Adrenal gland (tissue), 19 donors: ENCODE data around the gene CLIC4. TPM values are rescaled to one million over a fixed set of nuclear protein-coding genes. Genes with fewer than 3 reads are reported as not detected.
"Not testable (repeated sequence)": the region's sequence is repeated elsewhere in the genome, so short reads cannot be mapped to it uniquely, and the experiment has no call there.

Source experiments
- DNase-seq, 7 donors: peaks; one replicate each; pipeline ENCODE4 v3.0.0-alpha.2; 2019 to 2020
- H3K27ac ChIP-seq, 5 donors: fragments of 200-600 bp; sonication (generic) in 4 of 5; 1 replicate in 3 of 5; 2 replicates in 2 of 5; pipeline versions ENCODE4 v1.5.1 to v1.8.0; 2016 to 2020; ENCODE audit warnings: mild to moderate bottlenecking in 1 of 5
- H3K27me3 ChIP-seq: fragments of 200-600 bp; 2 replicates; pipeline ENCODE4 v1.8.0; 2021
- H3K36me3 ChIP-seq, 2 donors: fragments of 200-600 bp; replicated peaks in 1 of 2; 1 replicate in 1 of 2; 2 replicates in 1 of 2; pipeline versions ENCODE4 v1.5.1 to v1.8.0; 2018 to 2022
- H3K4me1 ChIP-seq, 2 donors: fragments of 200-600 bp; replicated peaks in 1 of 2; 1 replicate in 1 of 2; 2 replicates in 1 of 2; pipeline versions ENCODE4 v1.5.1 to v1.8.0; 2018 to 2021
- H3K4me3 ChIP-seq, 4 donors: fragments of 200-600 bp; sonication (generic) in 3 of 4; one replicate each; pipeline ENCODE4 v1.5.1; 2016 to 2018
- H3K9me3 ChIP-seq, 3 donors: fragments of 200-600 bp; sonication (generic) in 1 of 3; replicated peaks in 1 of 3; 1 replicate in 2 of 3; 2 replicates in 1 of 3; pipeline versions ENCODE4 v1.5.1 to v1.8.0; 2016 to 2021
- POLR2A ChIP-seq, 2 donors: fragments of 450-650 bp; IDR thresholded peaks; one replicate each; pipeline ENCODE4 v1.6.1; 2017; ENCODE audit warnings: antibody characterized with exemption in 2 of 2, mild to moderate bottlenecking in 2 of 2, moderate library complexity in 1 of 2
- WGBS, 4 donors: extraction: QIAGEN DNeasy Blood & Tissue Kit in 2 of 4; methylation state at CpG; one replicate each; pipeline versions ENCODE4 v1.1.5 to v1.1.7; 2013 to 2017; 5-methylcytosine and 5-hydroxymethylcytosine counted together
- intact Hi-C, 2 donors: fragments of 100-400 bp; cut with DNase I; formaldehyde crosslinking; loops; one replicate each; pipeline versions ENCODE4 v1.14.1 to v1.15.0; 2022 to 2023
- long read RNA-seq, 10 donors: library from polyadenylated mRNA in 3 of 10; unstranded in 2 of 10; stranded (forward) in 1 of 10; transcript quantifications; one replicate each; pipeline ENCODE4 v2.0.0 and lab custom pipeline, GENCODE V29; 2021 to 2026
- polyA plus RNA-seq, 3 donors: library from polyadenylated mRNA; stranded (reverse); fragments of 200-250 nt in 2 of 3; fragments of 350-450 nt in 1 of 3; fragmentation: Illumina TruSeq in 1 of 3; extraction: RNeasy Lipid Tissue Mini Kit (QIAGEN cat#74804) in 1 of 3; gene quantifications; one replicate each; pipeline ENCODE4 v1.2.3, GENCODE V29; 2013 to 2014
- total RNA-seq, 9 donors: library from RNA; depleted of rRNA in 4 of 9; stranded (reverse); fragments of >200 nt in 4 of 9; fragments of 120-200 nt in 1 of 9; fragmentation: NEBNext Ultra II Directional in 1 of 9; extraction: Animal tissue kit (Norgen Biotek cat#: 25700) in 1 of 9; gene quantifications; one replicate each; pipeline versions ENCODE4 v1.1.0 to v1.2.4, GENCODE V29; 2013 to 2023
- TF ChIP-seq, protein P1 (sequence below), 6 experiments: fragments of 450-650 bp in 4 of 6; fragments of 200-600 bp in 2 of 6; sonication (generic) in 1 of 6; IDR thresholded peaks; 1 replicate in 5 of 6; 2 replicates in 1 of 6; pipeline versions ENCODE4 v1.5.1 to v1.8.0; 2016 to 2021; ENCODE audit warnings: antibody characterized with exemption in 6 of 6, mild to moderate bottlenecking in 2 of 6, moderate library complexity in 1 of 6
- donor health status: healthy with polysubstance abuse.
- donor health status: Bipolar disorder and iron deficiency.
- donor health status: DM: yes; HTN: yes; CAD: no.
- donor health status: DM: no; HTN: no; CAD: no.
- donor health status: DM: no; HTN: no; CAD: no.
- donor health status: DM: yes; HTN: yes; CAD: no.

Gene CLIC4
- 100 to 1,000 TPM in 6 of 9 donors, 10 to 100 TPM in 3; 26.8 to 166 (median 117) TPM for total RNA-seq
- 100 to 1,000 TPM in 1 of 3 donors, 10 to 100 TPM in 2; 27.5 to 108 (median 32.4) TPM for polyA plus RNA-seq
- long read RNA-seq, donor 1, full-length matches to known transcripts: 5 of 5 reads
- long read RNA-seq, donor 1, partial matches to known transcripts: 0 of 5 reads
- long read RNA-seq, donor 1, other reads (novel, unspliced or antisense): 0 of 5 reads
- long read RNA-seq, donor 2, full-length matches to known transcripts: 6 of 6 reads
- long read RNA-seq, donor 2, partial matches to known transcripts: 0 of 6 reads
- long read RNA-seq, donor 2, other reads (novel, unspliced or antisense): 0 of 6 reads
- long read RNA-seq, donor 3, full-length matches to known transcripts: 19 of 19 reads
- long read RNA-seq, donor 3, partial matches to known transcripts: 0 of 19 reads
- long read RNA-seq, donor 3, other reads (novel, unspliced or antisense): 0 of 19 reads
- long read RNA-seq, donor 4, full-length matches to known transcripts: 9 of 11 reads
- long read RNA-seq, donor 4, partial matches to known transcripts: 1 of 11 reads
- long read RNA-seq, donor 4, other reads (novel, unspliced or antisense): 1 of 11 reads
- long read RNA-seq, donor 5, full-length matches to known transcripts: 110 of 119 reads
- long read RNA-seq, donor 5, partial matches to known transcripts: 1 of 119 reads
- long read RNA-seq, donor 5, other reads (novel, unspliced or antisense): 8 of 119 reads
- long read RNA-seq, donor 6, full-length matches to known transcripts: 13 of 18 reads
- long read RNA-seq, donor 6, partial matches to known transcripts: 3 of 18 reads
- long read RNA-seq, donor 6, other reads (novel, unspliced or antisense): 2 of 18 reads
- long read RNA-seq, donor 7, full-length matches to known transcripts: 4 of 4 reads
- long read RNA-seq, donor 7, partial matches to known transcripts: 0 of 4 reads
- long read RNA-seq, donor 7, other reads (novel, unspliced or antisense): 0 of 4 reads
- long read RNA-seq, donor 8, full-length matches to known transcripts: 16 of 26 reads
- long read RNA-seq, donor 8, partial matches to known transcripts: 10 of 26 reads
- long read RNA-seq, donor 8, other reads (novel, unspliced or antisense): 0 of 26 reads
- long read RNA-seq, donor 9, full-length matches to known transcripts: 4 of 4 reads
- long read RNA-seq, donor 9, partial matches to known transcripts: 0 of 4 reads
- long read RNA-seq, donor 9, other reads (novel, unspliced or antisense): 0 of 4 reads
- long read RNA-seq, donor 10, full-length matches to known transcripts: 7 of 7 reads
- long read RNA-seq, donor 10, partial matches to known transcripts: 0 of 7 reads
- long read RNA-seq, donor 10, other reads (novel, unspliced or antisense): 0 of 7 reads

DNA sequence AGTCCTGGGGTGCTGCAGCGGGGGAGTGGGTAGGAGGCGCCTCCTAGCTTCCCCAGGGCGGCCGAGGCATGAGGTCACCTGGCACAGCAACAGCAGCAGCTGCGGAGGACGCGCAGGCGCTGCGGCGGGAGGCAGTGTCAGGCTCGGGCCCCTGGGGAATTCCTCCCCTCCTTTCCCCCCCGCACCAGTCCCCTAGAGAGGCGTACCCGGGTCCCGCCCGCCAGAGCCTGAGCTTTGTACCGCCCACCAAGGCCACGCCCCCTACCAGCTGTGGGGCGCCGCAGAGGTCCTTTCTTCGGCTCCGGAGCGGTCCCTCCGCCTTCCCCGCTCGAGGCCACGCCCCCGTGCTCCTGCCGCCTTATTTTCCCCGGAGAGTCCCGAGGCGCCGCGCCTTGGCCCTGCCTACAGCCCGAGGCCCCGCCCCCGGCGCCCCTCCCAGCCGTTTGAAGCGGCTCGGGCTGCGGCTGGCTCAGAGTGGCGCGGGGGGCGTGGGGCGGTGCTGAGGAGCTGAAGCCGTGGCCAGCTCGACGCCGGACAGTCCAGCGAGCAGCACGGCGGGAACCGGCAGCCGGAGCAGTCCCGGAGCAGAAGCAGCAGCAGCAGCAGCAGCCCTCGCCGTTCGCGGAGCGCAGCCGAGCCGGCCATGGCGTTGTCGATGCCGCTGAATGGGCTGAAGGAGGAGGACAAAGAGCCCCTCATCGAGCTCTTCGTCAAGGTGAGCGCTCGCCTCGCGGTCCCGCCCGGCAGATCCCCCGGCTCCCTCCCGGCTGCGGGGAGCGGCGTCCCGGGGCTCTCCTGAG lies at the start of gene CLIC4:
Gene CLIC4 (plus strand): TSS at position 537 of the 800 bp plus-strand sequence. CDS start 107 bp downstream, at position 644.
- Histone ChIP-seq H3K4me1 (peaks cover 0 to 23% of the 10 kb centered on the region in 2 donors), H3K36me3 (no peaks in the 10 kb centered on the region), H3K4me3 (peak within 1 kb of the TSS; percentile 2 to 100 (median 42)), H3K27ac (peak within 1 kb of the TSS in 4 of 5 donors; percentile 90 to 96 (median 92)), H3K27me3 (no peaks in the 10 kb centered on the region), H3K9me3 (no peaks in the 10 kb centered on the region)
- DNase-seq: peak; percentile 100
- intact Hi-C loops: no loop called here
- WGBS, 4 donors: 0% methylated on average over 1 to 80 of the region's 80 CpGs
- TF ChIP-seq, protein P1, sequence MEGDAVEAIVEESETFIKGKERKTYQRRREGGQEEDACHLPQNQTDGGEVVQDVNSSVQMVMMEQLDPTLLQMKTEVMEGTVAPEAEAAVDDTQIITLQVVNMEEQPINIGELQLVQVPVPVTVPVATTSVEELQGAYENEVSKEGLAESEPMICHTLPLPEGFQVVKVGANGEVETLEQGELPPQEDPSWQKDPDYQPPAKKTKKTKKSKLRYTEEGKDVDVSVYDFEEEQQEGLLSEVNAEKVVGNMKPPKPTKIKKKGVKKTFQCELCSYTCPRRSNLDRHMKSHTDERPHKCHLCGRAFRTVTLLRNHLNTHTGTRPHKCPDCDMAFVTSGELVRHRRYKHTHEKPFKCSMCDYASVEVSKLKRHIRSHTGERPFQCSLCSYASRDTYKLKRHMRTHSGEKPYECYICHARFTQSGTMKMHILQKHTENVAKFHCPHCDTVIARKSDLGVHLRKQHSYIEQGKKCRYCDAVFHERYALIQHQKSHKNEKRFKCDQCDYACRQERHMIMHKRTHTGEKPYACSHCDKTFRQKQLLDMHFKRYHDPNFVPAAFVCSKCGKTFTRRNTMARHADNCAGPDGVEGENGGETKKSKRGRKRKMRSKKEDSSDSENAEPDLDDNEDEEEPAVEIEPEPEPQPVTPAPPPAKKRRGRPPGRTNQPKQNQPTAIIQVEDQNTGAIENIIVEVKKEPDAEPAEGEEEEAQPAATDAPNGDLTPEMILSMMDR (IDR thresholded peaks at IDR 0.05): peak in 1 of 6 experiments; percentile 20
- peak; percentile 98 to 99 for TF ChIP-seq POLR2A (IDR thresholded peaks at IDR 0.05)

DNA sequence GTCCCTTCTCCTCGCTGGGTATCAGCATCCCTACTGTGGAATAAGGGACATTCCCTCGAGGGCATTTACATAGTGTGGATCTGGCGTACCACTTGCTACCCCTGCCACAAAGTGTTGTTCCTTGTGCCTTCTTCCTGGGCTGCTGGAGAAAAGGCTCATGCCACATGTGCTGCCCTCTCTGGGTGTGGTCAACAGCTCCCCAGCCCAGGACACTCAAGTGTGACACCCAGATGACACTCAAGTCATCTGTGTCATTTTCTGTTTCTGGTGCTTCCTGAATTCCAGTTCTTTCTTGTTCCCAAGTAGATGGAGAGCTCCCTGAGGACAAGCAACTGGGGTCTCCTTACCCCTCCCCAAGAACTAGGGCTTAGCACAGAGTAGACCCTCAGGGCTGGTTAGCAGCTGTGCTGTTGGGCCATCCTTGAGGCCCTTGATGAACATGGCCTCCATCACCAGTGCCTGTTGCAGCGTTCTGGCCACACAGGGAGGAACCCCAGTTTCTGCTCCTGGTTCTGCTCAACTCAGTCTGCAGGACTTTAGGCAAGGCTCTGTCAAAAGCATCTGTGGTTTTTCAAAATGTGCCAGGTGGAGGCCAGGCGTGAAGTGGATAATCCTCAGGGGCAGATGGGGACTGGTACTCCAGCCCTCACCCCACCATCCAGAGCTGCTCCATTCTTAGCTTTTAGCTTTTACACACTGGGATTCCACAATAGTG lies 49.0 kb upstream of the CLIC4 start:
- intact Hi-C loops: loop anchor here in 1 of 2 donors (5.0 kb wide), 1 partner anchor 36 kb away; no protein-coding TSS in a partner anchor
- no peak for TF ChIP-seq POLR2A (IDR thresholded peaks at IDR 0.05)
- TF ChIP-seq, protein P1 (IDR thresholded peaks at IDR 0.05): no peak
- no peak overlapping the region for H3K4me3 ChIP-seq
- no peak for DNase-seq
- H3K27me3 ChIP-seq: no peaks in the 10 kb centered on the region
- H3K27ac ChIP-seq: peak overlapping the region in 2 of 5 donors; percentile 48 to 69
- no peaks in the 10 kb centered on the region for H3K9me3 ChIP-seq
- H3K4me1 ChIP-seq: peaks cover 0 to 12% of the 10 kb centered on the region in 2 donors
- 87 to 94% (median 89%) methylated on average over 4 to 5 of the region's 5 CpGs for WGBS, 4 donors
- no peaks in the 10 kb centered on the region for H3K36me3 ChIP-seq

DNA sequence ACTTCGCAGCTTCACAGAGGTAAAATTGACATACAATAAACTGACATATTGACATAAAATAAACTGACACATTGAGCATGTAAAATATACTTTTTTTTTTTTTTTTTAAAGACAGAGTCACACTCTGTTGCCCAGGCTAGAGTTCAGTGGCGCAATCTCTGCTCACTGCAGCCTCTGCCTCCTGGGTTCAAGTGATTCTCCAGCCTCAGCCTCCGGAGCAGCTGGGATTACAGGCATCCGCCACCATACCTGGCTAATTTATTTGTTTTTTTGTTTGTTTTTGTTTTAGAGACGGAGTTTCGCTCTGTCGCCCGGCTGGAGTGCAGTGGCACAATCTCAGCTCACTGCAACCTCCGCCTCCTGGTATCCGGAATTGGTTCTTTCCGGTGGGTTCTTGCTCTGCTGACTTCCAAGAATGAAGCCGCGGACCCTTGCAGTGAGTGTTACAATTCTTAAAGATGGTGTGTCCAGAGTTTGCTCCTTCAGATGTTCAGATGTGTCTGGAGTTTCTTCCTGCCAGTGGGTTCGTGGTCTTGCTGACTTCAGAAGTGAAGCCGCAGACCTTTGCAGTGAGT lies 48.4 kb upstream of the CLIC4 start:
- Histone ChIP-seq H3K36me3 (no peaks in the 10 kb centered on the region), H3K4me3 (no peak overlapping the region), H3K27ac (no peak overlapping the region), H3K27me3 (no peaks in the 10 kb centered on the region), H3K4me1 (peaks cover 0 to 12% of the 10 kb centered on the region in 2 donors), H3K9me3 (no peaks in the 10 kb centered on the region)
- TF ChIP-seq POLR2A (IDR thresholded peaks at IDR 0.05): no peak
- TF ChIP-seq, protein P1 (IDR thresholded peaks at IDR 0.05): no peak
- WGBS, 4 donors: 87 to 93% (median 92%) methylated on average over 13 to 15 of the region's 15 CpGs
- intact Hi-C loops: loop anchor here in 1 of 2 donors (5.0 kb wide), 1 partner anchor 35 kb away; no protein-coding TSS in a partner anchor
- DNase-seq: no peak

DNA sequence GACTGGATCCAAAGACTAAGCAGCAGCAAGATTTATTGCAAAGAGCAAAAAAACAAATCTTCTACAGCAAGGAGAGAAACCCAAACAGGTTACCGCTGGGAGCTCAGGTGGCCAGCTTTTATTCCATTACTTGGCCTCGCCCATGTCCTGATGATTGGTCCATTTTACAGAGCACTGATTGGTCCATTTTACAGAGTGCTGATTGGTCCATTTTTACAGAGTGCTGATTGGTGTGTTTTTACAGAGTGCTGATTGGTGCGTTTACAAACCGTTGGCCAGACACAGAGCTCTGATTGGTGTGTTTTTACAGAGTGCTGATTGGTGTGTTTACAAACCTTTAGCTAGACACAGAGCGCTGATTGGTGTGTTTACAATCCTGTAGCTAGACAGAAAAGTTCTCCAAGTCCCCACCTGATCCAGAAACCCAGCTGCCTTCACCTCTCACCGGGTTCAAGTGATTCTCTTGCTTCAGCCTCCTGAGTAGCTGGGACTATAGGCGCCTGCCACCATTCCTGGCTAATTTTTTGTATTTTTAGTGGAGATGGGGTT lies 47.7 kb upstream of the CLIC4 start:
- not testable (repeated sequence) for H3K27ac ChIP-seq, H3K9me3 ChIP-seq, H3K4me3 ChIP-seq, H3K27me3 ChIP-seq, H3K36me3 ChIP-seq, DNase-seq
- peaks cover 0 to 12% of the 10 kb centered on the region in 2 donors for H3K4me1 ChIP-seq
- 86 to 95% (median 93%) methylated on average over 7 of the region's 7 CpGs for WGBS, 4 donors
- intact Hi-C loops: loop anchor here in 1 of 2 donors (5.0 kb wide), 1 partner anchor 35 kb away; no protein-coding TSS in a partner anchor

DNA sequence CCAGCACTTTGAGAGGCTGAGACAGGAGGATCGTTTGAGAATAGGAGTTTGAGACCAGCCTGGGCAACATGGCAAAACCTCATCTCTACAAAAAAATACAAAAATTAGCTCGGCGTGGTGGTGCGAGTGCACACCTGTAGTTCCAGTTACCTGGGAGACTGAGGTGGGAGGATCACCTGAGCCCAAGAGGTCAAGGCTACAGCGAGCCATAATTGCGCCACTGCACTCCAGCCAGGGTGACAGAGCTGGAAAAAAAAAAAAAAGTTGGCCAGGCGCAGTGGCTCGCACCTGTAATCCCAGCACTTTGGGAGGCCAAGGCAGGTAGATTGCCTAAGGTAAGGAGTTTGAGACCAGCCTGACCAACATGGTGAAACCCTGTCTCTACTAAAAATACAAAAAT lies 46.9 kb upstream of the CLIC4 start:
- H3K9me3 ChIP-seq, DNase-seq, H3K27ac ChIP-seq, H3K36me3 ChIP-seq, H3K4me3 ChIP-seq, H3K27me3 ChIP-seq: not testable (repeated sequence)
- intact Hi-C loops: loop anchor here in 1 of 2 donors (5.0 kb wide), 1 partner anchor 34 kb away; no protein-coding TSS in a partner anchor
- peaks cover 0 to 12% of the 10 kb centered on the region in 2 donors for H3K4me1 ChIP-seq
- WGBS, 4 donors: 83 to 91% (median 87%) methylated on average over 8 of the region's 8 CpGs
